Endometrium (tissue), 2 donors: Measurements from ENCODE around the gene TNKS1BP1.
"Not testable (repeated sequence)": the region's sequence is repeated elsewhere in the genome, so short reads cannot be mapped to it uniquely, and the experiment has no call there.

Experiments
- FAIRE-seq: peaks from 2 replicates; lab custom pipeline; 2012; peaks lifted over from hg19 to GRCh38; lab: Jason Lieb, UNC
- donor health status: control.
- donor health status: control.

Gene TNKS1BP1

DNA sequence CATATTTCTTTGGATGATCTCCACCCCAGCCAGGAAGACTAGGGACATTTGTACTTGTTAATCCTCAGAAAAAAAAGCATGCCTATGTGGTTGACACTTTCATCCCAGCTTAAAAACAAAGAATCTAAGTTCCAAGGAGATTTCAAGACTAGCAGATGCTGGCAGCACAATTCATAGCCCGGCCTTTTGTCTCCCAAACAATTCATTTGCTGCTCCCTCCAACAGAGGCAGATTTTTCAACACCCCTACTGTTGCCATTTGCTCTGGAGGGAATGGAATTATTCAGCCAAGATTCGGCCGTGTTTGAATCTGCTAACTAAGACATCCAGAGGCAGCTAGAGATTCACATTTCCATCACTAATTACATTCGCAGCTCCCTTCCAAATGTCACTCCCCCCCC is 28.7 kb upstream of the TNKS1BP1 start:
- FAIRE-seq = no peak

DNA sequence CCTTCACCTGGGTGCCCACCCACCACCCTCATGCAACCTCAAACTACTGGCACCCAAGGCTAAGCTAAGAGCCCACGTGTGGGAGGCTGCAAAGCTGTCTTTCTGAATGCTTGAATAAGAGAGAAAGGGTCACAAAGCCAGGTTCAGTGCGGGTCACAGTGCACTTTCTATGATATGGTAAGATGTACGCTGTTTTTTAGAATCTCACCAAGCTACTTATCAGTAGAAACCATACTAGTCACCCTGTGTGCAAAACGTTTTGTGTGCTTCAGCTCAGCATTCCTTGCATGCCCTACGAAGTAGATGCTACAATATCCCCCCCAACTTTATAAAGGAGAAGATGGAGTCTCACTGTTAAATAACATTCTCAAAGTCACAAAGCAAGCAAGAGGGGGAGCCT is 28.3 kb upstream of the TNKS1BP1 start:
- FAIRE-seq = no peak

DNA sequence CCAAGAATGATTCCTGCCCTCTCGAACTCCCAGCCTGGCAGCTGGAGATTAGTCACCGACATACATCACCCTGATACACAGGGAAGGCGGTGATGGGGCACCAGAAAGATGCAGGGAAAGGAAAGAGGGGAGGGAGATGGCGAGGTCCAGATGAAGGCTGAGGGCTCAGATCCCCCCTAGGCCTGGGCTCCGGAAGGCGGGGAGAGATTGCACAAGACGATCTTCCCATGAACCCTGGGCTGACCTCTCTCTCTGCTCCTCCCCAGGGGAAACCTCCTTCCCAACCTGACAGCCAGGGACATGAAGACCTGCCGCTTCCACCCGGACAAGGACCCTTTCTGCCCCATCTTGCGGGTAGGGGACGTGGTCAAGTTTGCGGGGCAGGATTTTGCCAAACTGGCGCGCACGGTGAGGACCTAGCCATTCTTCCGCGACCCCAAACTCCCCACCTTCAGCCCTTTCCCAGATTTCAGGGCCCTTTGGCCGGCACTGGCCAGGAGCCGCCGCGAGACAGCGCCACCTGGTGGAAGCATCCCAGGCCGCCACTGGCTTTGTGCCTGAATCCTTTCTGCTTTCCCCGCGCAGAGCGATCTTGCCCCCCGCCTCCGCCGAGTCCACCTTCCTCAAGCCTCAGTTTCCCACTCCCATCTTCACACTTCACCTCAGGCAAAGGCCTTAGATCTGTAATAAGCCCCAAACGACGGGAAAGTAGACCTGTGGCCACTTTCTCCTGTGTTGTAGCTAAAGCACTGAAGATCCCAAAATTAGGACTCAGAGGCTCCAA is 24.9 kb upstream of the TNKS1BP1 start:
- no peak for FAIRE-seq

DNA sequence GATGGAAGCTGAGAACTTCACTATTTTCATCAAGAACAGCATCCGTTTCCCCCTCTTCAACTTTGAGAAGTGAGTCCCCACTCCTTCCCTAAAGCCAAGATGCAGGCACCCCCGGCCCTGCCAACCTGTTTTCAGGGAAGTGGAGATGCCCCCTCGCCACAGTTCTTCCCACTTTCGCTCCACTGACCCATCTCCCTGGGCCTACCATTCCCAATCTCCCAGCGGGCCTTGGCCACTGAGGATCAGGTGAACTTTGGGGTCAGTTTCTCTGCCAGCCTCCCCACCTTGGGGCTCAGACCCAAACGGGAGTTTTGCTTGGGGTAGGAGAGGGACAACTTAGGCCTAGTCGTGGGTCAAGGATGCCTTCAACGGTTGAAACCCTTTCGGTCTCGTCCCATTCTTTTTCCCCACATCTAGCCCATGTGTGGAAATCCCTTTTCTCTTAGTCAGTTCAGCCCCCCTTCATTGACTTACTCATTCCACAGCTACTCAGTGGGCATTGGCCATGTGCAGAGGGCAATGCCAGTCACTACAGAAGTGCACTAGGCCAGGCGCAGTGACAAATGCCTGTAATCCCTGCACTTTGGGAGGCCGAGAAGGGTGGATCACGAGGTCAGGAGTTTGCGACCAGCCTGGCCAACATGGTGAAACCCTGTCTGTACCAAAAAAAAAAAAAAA is 24.0 kb upstream of the TNKS1BP1 start:
- no peak for FAIRE-seq

DNA sequence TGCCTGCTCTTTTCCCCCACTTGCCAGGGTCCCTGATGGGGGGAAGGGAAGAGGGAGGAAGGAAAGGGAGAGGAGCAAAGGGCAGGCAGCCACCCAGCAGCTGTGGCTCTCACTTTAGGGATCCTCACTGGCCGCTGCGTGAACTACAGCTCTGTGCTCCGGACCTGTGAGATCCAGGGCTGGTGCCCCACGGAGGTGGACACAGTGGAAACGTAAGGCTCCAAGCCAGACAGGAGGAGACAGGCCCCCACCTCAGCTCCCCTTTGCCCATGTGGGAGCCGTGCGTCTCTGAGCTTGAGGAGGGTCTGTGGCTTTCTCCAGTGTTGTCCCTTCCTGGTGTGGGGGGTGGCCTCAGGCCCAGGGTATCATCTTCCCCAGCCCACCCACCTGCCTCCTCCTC is 23.3 kb upstream of the TNKS1BP1 start:
- no peak for FAIRE-seq

DNA sequence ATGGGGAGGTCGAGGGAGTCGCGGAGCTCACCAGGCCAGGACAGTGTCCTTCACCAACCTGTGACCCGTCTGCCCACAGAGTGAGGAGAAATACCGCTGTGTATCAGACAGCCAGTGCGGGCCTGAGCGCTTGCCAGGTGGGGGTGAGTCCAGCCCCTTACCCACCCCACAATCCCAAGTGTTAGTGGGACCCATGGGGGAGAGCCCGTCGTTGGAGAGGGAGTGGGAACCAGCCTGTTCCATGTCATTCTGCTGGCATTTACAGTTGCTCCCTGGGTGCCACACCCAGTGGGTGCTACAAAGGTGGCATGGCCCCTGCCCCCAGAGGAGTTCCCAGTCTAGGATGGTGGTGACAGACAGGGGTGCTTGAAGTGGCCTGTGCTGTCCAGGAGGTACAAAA is 22.6 kb upstream of the TNKS1BP1 start:
- FAIRE-seq = no peak

DNA sequence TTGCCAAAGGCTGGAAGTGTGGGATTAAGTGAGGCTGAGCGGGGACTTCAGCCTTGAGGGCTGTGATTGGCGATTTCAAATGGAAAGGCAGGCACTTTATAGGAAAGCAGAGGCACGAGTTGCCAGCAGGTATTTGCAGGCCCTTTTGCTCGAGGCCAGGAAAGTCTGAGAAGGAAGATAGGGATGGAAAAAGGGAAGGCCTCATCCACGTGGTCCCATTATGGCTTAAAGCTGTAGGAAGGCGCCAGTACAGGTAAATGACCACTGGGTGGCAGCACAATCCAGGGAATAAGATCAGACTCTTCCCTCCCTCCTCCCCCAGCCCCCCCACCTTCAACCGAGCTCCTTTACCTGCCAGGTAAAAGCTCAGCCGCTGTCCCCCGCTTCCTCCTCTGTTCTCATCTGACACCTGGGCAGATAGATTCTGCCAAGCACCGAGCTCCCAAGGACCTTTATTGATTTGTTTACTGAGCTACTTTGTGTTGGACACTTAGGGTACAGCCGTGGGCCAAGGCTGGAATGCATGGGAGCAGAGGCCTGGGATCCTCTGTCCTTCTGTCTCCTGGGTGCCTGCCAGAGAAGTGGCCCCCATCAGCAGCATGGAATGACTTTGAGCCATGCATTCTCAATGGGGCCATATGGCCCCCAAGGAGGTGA is 20.9 kb upstream of the TNKS1BP1 start:
- FAIRE-seq = no peak

DNA sequence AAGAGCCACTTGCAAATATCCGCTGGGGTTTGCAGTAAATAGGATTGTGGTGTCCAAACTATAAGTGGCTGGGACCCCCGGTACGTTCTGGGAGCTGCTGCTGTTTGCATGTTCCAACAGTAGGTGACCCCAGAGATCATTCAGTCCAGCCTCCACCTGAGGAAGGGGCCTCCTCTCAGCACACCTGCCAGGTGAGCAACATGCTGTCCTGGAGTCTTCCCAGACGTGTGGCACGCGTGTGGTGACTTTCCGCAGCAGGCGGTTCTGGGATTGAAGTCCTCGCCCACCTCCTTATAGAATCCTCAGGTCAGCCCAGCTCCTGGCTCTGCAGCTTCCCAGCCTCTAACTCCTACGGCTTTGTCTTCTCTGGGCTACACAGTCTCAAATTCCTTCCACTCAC is 20.1 kb upstream of the TNKS1BP1 start:
- FAIRE-seq = no peak

DNA sequence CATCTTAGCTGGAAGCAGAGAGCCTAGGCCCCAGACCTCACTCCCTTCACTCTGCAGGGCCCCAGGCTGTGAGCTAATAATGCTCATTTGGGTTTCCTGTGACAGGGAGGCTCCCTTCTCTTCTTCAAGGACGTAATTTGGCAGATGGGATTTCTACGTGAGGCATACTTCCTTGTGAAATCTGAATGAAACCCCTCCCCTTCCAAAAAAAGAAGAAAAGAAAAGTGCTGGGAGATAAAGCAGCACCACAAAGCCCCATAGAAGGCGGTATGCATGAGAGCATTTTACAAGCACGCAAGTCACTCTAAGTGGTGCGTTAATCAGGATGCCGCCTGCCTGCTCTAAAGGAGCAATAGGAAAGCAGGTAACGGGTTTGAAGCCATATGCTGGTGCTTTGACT is 19.1 kb upstream of the TNKS1BP1 start:
- no peak for FAIRE-seq

DNA sequence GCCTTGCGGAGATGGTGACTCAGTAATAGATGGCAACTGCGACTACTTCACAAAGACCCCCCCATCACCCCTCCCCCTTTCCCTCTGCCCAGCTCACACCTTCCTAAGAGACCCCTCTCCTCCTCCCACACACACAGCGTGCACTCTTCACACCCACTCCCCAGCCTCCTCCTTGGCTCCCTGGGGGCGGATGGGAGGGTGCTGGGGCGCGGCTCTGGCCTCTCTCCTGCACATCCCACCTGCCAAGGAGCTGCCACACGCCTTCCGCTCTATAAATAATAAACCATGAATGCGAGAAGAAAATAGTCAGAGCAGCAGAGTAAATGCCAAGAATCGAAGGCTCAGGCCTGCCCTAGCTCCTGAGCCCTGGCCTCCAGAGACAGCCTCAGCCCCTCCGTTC is 17.9 kb upstream of the TNKS1BP1 start:
- no peak for FAIRE-seq

DNA sequence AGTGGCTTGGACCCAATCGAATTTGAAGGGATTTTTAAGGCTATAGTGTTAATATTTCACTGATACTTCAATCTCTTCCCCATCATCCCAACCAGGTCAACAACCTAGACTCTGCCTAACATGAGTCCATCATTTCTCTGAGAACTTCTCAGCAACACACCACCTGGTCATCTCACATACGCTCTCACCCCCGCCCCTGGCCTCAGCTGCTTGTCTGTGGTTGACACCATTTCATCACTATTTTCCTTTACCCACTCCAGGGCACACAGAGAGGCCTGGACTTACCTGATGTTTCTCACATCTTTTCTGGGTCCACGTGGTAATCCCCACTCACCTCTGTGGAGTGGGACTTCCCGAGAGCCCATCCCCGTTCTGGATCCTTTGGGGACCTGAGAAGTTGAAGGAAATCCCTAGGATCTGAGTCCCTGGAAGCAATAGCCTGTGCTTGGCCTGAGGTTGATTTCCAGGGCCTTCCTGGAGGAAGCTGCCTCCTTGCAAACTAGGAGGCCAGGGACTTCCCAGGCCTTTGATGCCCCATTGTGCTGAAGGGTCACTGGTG is 16.6 kb upstream of the TNKS1BP1 start:
- no peak for FAIRE-seq

DNA sequence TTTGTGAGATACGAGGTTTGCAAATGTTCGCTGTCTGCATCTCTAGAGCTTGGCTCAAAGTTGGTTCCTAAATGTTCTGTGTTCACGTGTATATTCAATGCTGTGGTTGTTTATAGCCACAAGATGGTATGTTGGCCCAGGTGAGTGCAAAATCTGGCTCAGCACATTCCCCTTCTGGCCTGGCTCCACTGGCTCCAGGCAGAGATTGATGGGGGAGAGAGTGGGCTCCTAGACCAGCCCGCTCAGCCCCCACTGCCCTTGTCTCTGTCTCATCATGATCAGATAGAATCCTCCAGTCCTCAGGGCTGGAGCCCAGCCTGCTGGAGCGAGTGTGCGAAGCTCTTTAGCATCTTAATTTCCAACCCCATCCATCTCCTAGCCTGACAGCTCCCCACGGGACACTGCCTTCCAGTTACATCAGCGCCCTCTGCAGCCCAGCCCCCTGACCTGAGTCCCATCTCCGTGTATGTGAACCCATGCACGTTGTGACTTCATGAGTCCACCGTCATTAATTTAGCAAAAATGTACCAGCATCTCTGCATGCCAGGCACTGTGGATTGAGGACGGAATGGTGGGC is 15.4 kb upstream of the TNKS1BP1 start:
- FAIRE-seq = no peak

DNA sequence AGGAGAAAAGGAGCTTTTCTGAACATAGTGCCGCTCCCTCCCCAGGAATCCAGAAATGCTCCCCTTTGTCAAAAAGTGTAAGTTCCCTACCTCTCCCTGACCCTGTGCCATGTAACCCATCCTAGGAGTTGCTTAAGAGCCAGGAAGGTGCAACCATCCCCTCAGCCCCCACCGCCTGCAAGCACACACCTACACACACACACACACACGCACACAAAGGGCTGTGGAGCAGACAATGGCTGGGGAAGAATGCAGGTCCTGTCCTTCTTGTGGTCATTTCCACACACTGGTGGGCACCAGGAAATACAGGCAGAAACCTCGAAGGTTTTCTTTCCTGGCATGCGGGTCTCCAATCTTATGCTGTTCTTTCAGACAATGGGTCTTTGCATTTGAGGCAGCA is 14.6 kb upstream of the TNKS1BP1 start:
- FAIRE-seq = no peak

DNA sequence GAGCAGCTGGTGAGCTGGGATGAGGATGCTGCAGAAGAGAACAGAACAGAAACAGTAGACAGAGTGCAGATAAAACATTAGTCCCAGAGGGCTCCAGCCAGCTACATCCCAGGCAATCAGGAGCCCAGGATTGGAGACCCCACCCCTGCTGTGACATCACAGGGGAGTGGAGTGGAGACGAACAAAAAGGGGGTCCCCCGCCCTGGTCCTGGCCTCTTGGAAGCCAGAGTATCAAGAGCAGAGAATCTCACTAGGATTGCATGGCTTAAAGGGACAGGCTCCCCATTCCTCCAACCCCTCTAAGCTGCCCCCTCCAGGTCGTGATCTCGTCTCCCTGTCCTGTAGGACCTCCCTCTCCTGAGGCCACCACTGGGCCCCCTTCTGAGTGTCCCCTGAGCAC is 13.4 kb upstream of the TNKS1BP1 start, which contains the start of gene P2RX3:
Gene P2RX3, plus strand, starts transcription at position 211 of the 400 bp plus-strand sequence. CDS start 199 bp downstream, outside the sequence.
- FAIRE-seq = no peak

DNA sequence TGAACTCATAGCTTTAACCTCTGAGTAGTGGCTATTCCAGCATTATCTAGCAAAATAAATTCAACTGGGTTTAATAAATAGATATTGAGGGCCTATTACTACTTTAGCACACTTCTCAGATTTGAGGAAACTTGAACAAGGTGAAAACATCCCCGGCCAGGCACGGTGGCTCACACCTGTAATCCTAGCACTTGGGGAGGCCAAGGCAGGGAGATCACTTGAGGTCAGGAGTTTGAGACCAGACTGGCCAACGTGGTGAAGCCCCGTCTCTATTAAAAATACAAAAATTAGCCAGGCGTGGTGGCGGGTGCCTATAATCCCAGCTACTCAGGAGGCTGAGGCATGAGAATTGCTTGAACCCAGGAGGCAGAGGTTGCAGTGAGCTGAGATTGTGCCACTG is 12.1 kb upstream of the TNKS1BP1 start:
- not testable (repeated sequence) for FAIRE-seq

DNA sequence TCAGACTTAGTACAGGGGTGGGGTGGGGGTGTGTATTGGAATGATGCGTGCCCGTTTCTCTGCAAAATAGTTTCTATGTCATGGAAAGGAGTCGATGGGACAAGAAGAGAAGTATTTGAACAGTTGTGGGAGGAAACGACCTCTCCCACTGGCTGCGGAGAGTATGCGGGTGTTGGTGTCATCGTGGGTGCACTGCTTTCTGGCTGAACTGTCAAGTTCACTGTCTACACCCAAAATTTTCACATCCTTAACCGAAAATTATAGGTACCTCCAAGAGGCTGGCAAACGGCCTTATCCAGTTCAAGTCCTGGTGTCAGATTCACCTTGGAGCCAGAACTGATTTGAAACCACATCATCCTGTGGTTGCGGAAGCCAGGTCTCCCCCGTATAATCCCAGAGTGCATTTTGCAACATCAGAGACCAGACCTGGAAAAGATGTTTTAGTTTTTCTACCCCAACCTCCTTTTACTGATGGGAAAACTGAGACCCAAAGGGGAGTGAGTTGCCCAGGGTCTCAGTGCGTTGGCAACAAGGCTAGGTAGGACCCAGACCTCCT is 11.4 kb upstream of the TNKS1BP1 start:
- FAIRE-seq = no peak

DNA sequence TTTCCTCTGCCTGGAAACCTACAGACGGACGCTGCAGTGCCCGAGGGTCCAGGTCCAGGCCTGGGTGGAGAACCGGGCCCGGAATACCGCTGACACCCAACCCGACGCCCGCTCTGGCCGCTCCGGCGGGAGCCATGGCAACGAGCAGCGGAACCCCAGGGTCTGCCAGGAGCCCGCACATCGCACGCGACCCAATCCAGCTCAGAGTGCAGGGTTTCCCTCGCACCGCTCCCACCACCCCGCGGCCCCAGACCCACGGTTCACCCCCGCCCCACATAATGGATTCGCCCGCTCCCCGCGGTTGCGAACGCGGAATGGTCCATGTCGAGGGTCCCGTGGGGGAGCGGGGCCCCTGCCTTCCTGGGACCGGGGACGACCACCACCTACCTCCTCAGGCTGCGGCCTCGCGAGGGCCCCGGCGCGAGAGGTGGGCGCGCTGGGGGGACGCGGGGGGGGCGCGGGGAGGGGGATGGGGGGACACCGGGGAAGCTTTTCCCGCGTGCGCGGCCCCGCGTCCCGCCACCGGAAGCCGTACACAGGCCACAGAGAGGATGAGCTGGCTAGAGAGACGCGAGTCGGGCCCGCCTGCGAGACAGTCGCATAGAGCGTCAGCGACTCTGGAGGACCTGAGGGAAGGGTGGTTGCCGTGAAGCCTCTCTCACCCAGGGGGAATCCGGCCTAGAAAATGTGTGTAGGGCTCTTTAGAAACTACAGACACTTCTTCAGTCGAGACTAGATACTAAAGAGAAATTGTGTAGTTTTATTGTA is 10.8 kb upstream of the TNKS1BP1 start, which contains the start of gene SSRP1:
Gene SSRP1, minus strand, starts transcription at position 550 of the 768 bp plus-strand sequence. CDS start 771 bp downstream, outside the sequence.
- no peak for FAIRE-seq

DNA sequence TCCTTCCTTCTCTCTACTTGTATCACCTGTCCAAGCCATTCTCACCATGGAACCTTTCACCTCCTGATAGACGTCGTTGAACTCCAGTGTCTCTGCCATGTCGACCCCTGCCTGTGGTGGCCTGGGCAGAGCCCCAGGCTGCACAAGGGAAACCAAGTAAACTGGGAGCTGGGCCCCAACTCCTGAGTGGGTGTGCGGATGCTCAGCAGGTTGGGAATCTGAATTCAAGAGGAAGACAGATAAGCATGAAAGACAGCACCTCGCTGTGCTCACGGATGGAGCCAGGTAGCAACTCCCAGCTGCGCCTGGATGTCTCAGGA is 10.2 kb upstream of the TNKS1BP1 start:
- FAIRE-seq = no peak

DNA sequence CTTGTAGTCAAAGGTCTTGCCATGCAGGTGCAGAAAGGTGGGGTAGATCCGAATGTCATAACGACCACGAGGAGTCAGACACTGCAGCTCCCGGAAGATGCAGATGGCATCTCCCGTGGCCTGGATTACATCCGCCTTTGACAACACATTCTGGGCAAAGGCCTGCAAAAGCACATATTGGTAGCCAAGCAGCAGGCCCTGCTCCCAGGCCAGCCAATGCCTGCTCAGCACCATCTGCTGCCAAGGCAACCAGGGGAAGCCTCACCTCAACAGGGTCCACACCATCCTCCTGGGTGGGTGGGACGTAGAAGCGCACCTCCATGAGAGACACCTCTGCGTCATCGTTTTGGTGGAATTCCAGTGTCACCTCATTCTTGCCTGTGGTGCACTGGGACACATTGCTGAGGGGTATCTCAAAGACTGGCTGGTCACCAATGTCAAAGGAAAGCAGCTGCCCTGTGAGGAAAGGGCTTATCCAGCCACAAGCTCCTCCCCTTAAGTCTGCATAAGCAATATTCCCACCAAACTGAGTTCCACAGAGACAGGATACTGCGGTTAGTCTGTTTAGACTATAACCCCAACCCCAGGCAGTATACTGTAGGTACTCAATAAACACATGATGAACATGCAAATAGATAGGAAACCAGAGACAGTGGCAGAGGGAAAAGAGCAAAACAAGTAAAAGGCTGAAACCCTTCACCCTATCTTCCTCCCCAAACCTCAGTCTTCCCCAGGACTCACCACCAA is 8.1 kb upstream of the TNKS1BP1 start:
- FAIRE-seq = no peak

DNA sequence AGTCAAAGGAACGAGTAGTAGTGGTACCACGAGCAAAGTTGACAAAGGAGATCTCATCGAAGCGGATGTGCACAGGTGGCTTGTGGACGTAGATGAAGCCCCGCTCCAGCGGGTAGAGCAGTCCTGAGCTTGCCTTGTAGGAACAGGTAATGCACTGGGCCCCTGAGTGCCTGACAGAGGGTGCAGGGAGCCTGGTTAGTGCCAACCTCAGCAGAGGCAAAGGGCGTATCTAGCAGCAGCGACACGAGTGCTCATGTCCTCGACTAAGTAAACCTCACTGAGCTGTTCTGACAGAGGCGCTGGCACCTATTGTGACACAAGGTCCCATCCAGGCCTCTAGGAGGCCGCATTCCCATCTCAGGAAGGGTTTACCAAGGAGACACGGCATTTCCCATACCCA is 7.0 kb upstream of the TNKS1BP1 start:
- no peak for FAIRE-seq

DNA sequence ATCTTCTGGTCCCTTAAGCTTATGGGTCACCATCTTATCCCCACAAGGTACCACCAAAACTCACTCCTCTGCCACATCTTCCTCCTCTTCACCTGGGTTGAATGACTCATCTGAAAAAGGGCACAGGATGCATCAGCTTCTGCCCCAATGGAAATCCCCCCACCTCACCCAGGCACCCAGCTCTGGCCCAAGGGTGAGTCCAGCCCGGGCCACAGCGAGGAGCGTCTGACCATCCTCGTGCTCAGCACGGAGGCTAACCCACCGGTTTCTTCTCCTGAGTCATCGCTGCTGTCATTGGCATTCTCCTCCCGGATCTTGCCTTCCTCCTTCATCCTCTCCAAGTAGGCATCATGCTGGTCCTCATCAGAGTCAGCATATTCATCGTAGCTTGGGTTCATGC is 5.3 kb upstream of the TNKS1BP1 start:
- no peak for FAIRE-seq
